ENCODE data around the gene RIC3. TPM values are rescaled to one million over a fixed set of nuclear protein-coding genes. Genes with fewer than 3 reads are reported as not detected.

Gene RIC3
- total RNA-seq, 1 experiment from 2014 or later = not detected

DNA sequence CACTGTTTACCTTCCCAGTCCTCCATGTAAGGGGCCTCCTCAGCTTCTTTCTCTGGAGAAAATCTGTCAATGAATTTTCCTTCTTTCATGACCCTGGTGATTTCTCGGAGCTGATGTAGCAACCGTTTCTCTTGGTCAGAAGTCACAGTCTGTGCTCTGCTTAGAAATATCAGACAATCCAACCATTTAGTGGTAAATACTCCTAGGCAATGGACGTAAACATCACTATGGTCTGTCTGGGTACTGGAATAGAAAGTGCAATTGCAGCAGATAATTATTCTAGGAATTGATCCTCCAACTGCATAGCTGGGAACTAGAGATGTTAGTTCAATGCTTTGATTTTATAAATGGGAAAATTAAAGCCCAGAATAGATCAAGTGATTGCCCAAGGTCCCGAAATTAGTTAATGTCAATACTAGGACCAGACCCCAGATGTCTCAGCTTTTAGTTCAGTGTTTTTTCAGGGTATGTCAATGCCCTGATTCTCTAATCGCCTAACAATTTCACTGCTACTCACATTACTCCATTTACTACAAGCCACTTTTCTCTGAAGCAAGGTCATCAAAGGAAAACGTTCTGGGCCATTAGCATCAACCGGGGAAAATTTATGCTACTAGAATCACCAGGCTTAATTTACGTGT lies 42.1 kb downstream of the RIC3 start:
- Histone ChIP-seq H2AFZ (ENCODE audit: low read depth, low read length, poor library complexity, severe bottlenecking) (no peak overlapping the region), H3K9me2 (ENCODE audit: insufficient read depth) (no peaks in the 10 kb centered on the region), H3K9ac (ENCODE audit: low read length) (no peak overlapping the region), H3K4me2 (ENCODE audit: low read length) (no peak overlapping the region), H3K79me2 (ENCODE audit: insufficient read depth, low read length) (no peaks in the 10 kb centered on the region), H3K27me3 (ENCODE audit: insufficient read depth, low read length) (no peaks in the 10 kb centered on the region), H3K9me3 (ENCODE audit: control insufficient read depth in 1 of 2, insufficient read depth in 1 of 2, low read depth in 1 of 2, low read length in 2 of 2) (no peaks in the 10 kb centered on the region), H3K36me3 (ENCODE audit: control insufficient read depth in 1 of 2, insufficient read depth in 2 of 2, low read length in 2 of 2) (no peaks in the 10 kb centered on the region), H3K4me3 (replicated peaks in 1 of 2; ENCODE audit: low read depth in 1 of 2, low read length in 2 of 2) (no peak overlapping the region), H3K27ac (ENCODE audit: low read depth, low read length) (no peak overlapping the region), H3K4me1 (ENCODE audit: control insufficient read depth in 1 of 2, insufficient read depth in 2 of 2, low read length in 2 of 2) (no peaks in the 10 kb centered on the region), H4K20me1 (ENCODE audit: insufficient read depth) (no peaks in the 10 kb centered on the region)
- TF ChIP-seq RAD21 (IDR thresholded peaks at IDR 0.05; ENCODE audit: low read depth) (no peak), SIN3A (IDR thresholded peaks at IDR 0.05; ENCODE audit: low read depth) (no peak), EZH2 (IDR thresholded peaks at IDR 0.05) (no peak), ZFX (IDR thresholded peaks at IDR 0.05) (no peak), SRF (IDR thresholded peaks at IDR 0.05; ENCODE audit: low read depth) (no peak), TCF7L2 (IDR thresholded peaks at IDR 0.05; ENCODE audit: borderline replicate concordance, extremely low read depth, insufficient read depth, insufficient read length) (no peak), CEBPB (IDR thresholded peaks at IDR 0.05; ENCODE audit: low read depth) (no peak)
- TF ChIP-seq, protein P1, sequence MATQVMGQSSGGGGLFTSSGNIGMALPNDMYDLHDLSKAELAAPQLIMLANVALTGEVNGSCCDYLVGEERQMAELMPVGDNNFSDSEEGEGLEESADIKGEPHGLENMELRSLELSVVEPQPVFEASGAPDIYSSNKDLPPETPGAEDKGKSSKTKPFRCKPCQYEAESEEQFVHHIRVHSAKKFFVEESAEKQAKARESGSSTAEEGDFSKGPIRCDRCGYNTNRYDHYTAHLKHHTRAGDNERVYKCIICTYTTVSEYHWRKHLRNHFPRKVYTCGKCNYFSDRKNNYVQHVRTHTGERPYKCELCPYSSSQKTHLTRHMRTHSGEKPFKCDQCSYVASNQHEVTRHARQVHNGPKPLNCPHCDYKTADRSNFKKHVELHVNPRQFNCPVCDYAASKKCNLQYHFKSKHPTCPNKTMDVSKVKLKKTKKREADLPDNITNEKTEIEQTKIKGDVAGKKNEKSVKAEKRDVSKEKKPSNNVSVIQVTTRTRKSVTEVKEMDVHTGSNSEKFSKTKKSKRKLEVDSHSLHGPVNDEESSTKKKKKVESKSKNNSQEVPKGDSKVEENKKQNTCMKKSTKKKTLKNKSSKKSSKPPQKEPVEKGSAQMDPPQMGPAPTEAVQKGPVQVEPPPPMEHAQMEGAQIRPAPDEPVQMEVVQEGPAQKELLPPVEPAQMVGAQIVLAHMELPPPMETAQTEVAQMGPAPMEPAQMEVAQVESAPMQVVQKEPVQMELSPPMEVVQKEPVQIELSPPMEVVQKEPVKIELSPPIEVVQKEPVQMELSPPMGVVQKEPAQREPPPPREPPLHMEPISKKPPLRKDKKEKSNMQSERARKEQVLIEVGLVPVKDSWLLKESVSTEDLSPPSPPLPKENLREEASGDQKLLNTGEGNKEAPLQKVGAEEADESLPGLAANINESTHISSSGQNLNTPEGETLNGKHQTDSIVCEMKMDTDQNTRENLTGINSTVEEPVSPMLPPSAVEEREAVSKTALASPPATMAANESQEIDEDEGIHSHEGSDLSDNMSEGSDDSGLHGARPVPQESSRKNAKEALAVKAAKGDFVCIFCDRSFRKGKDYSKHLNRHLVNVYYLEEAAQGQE (IDR thresholded peaks at IDR 0.05; ENCODE audit: low read depth) = no peak
- ChIA-PET CTCF (no interaction called here), POLR2A (no interaction called here), RAD21 (ENCODE audit: low non-redundant PET in 1 of 2, low total read pairs in 2 of 2, uncharacterized antibody in 2 of 2, unreplicated experiment in 2 of 2) (no interaction called here)
- intact Hi-C loops (cut with micrococcal nuclease) = no loop called here
- no peak for DNase-seq (ENCODE audit: low read depth, low spot score)
- BruUV-seq (replicated peaks) = no TSS peak
- no peak for ATAC-seq
